HCT116 (cell line): ENCODE data around the gene NEMP1. TPM values are rescaled to one million over a fixed set of nuclear protein-coding genes. Genes with fewer than 3 reads are reported as not detected.

ENCODE experiments used
- ATAC-seq: fragments of 200-7000 bp; cut with Tn5 transposase; 2 replicates; pipeline ENCODE4 v1.9.1; 2020; ENCODE audit warnings: mild to moderate bottlenecking, moderate library complexity
- BruUV-seq: library from RNA; stranded (reverse); fragments of 400-500 nt; replicated peaks from 2 replicates; lab custom pipeline; 2021; lab: Mats Ljungman, UMichigan
- CTCF ChIA-PET: fragments of 300-600 bp; sonication (Branson Sonifier 250); formaldehyde crosslinking; loops from one replicate; lab custom pipeline; 2021; ENCODE audit warnings: antibody characterized with exemption; lab: Charles Lee
- POLR2A ChIA-PET: fragments of 300-600, 350-600 bp; sonication (Branson Sonifier 250); formaldehyde crosslinking; loops from one replicate; lab custom pipeline; 2021; ENCODE audit warnings: antibody characterized with exemption; lab: Charles Lee
- RAD21 ChIA-PET, 2 experiments: fragments of 300-600 bp; sonication (Branson Sonifier 250); formaldehyde crosslinking; loops; one replicate each; lab custom pipeline; 2023; ENCODE audit warnings: low total read pairs in 2 of 2; ENCODE audit not compliant: uncharacterized antibody in 2 of 2, unreplicated experiment in 2 of 2, low non-redundant PET in 1 of 2; lab: Charles Lee
- DNase-seq: peaks from one replicate; pipeline ENCODE4 v3.0.0-alpha.2; 2010; ENCODE audit warnings: low read depth, low spot score
- H2AFZ ChIP-seq: fragments of 200-600 bp; shearing (Covaris generic), sonication (generic); 2 replicates; pipeline ENCODE4 v1.6.1; 2017; ENCODE audit warnings: low read depth, mixed run types, mixed read lengths, antibody characterized with exemption, low read length; ENCODE audit not compliant: poor library complexity, severe bottlenecking
- H3K27ac ChIP-seq: 2 replicates; pipeline ENCODE4 v1.5.1; 2012; ENCODE audit warnings: low read depth, low read length
- H3K27me3 ChIP-seq: fragments of 200-600 bp; sonication (generic); 2 replicates; pipeline ENCODE4 v1.6.1; 2016; ENCODE audit warnings: mixed run types, low read length, mixed read lengths; ENCODE audit not compliant: insufficient read depth
- H3K36me3 ChIP-seq, 2 experiments: fragments of 200-500 bp in 1 of 2; fragments of 200-600 bp in 1 of 2; sonication (Bioruptor generic) in 1 of 2; sonication (generic) in 1 of 2; 2 replicates each; pipeline versions ENCODE4 v1.5.1 to v1.6.1; 2014 to 2016; ENCODE audit warnings: low read length in 2 of 2, inconsistent platforms in 1 of 2, mixed read lengths in 1 of 2, mixed run types in 1 of 2; ENCODE audit not compliant: insufficient read depth in 2 of 2, control insufficient read depth in 1 of 2
- H3K4me1 ChIP-seq, 2 experiments: fragments of 200-600 bp in 1 of 2; sonication (generic) in 1 of 2; 2 replicates each; pipeline versions ENCODE4 v1.5.1 to v1.6.1; 2012 to 2017; ENCODE audit warnings: low read length in 2 of 2, inconsistent platforms in 1 of 2, mild to moderate bottlenecking in 1 of 2, mixed read lengths in 1 of 2, mixed run types in 1 of 2, moderate library complexity in 1 of 2; ENCODE audit not compliant: insufficient read depth in 2 of 2, control insufficient read depth in 1 of 2
- H3K4me2 ChIP-seq: fragments of 200-600 bp; sonication (generic); 2 replicates; pipeline ENCODE4 v1.6.1; 2017; ENCODE audit warnings: mixed run types, low read length, mixed read lengths
- H3K4me3 ChIP-seq, 2 experiments: fragments of 200-600 bp in 1 of 2; sonication (generic) in 1 of 2; replicated peaks in 1 of 2; 2 replicates each; pipeline ENCODE4 v1.5.1; 2011 to 2016; ENCODE audit warnings: low read length in 2 of 2, control low read depth in 1 of 2, low read depth in 1 of 2, mild to moderate bottlenecking in 1 of 2, mixed read lengths in 1 of 2, mixed run types in 1 of 2
- H3K79me2 ChIP-seq: fragments of 200-600 bp; sonication (generic); 2 replicates; pipeline ENCODE4 v1.6.1; 2017; ENCODE audit warnings: mild to moderate bottlenecking, mixed run types, low read length, moderate library complexity, mixed read lengths; ENCODE audit not compliant: insufficient read depth
- H3K9ac ChIP-seq: fragments of 200-600 bp; sonication (generic); 2 replicates; pipeline ENCODE4 v1.6.1; 2016; ENCODE audit warnings: low read length, mixed read lengths
- H3K9me2 ChIP-seq: fragments of 200-600 bp; sonication (generic), shearing (Covaris generic); 2 replicates; pipeline ENCODE4 v1.6.1; 2017; ENCODE audit warnings: mixed run types, mild to moderate bottlenecking, moderate library complexity; ENCODE audit not compliant: insufficient read depth
- H3K9me3 ChIP-seq, 2 experiments: fragments of 200-500 bp in 1 of 2; fragments of 200-600 bp in 1 of 2; sonication (Bioruptor generic) in 1 of 2; sonication (generic) in 1 of 2; 2 replicates each; pipeline ENCODE4 v1.6.1; 2014 to 2017; ENCODE audit warnings: low read length in 2 of 2, mixed read lengths in 2 of 2, inconsistent platforms in 1 of 2, low read depth in 1 of 2, mild to moderate bottlenecking in 1 of 2, mixed run types in 1 of 2, moderate library complexity in 1 of 2; ENCODE audit not compliant: control insufficient read depth in 1 of 2, insufficient read depth in 1 of 2
- H4K20me1 ChIP-seq: fragments of 200-600 bp; sonication (generic), shearing (Covaris generic); 2 replicates; pipeline ENCODE4 v1.6.1; 2017; ENCODE audit warnings: mixed run types, mild to moderate bottlenecking, moderate library complexity; ENCODE audit not compliant: insufficient read depth
- EGR1 ChIP-seq: IDR thresholded peaks from 2 replicates; pipeline ENCODE4 v1.6.1; 2012; ENCODE audit warnings: low read depth
- ELF1 ChIP-seq: IDR thresholded peaks from 2 replicates; pipeline ENCODE4 v1.6.1; 2012; ENCODE audit warnings: low read depth, borderline replicate concordance
- EZH2 ChIP-seq: fragments of 200-600 bp; sonication (generic); IDR thresholded peaks from 2 replicates; pipeline ENCODE4 v1.6.1; 2017; ENCODE audit warnings: antibody characterized with exemption, mixed run types
- EZH2phosphoT487 ChIP-seq: fragments of 200-600 bp; IDR thresholded peaks from 2 replicates; pipeline ENCODE4 v1.6.1; 2018; ENCODE audit warnings: antibody characterized with exemption, borderline replicate concordance
- FOSL1 ChIP-seq: IDR thresholded peaks from 2 replicates; pipeline ENCODE4 v1.6.1; 2012; ENCODE audit warnings: low read depth
- JUND ChIP-seq: IDR thresholded peaks from 2 replicates; pipeline ENCODE4 v1.6.1; 2012
- POLR2A ChIP-seq: IDR thresholded peaks from 2 replicates; pipeline ENCODE4 v1.7.0; 2011; ENCODE audit warnings: borderline replicate concordance; ENCODE audit not compliant: insufficient read depth, insufficient read length; ENCODE audit errors: extremely low read depth
- POLR2AphosphoS5 ChIP-seq: IDR thresholded peaks from 2 replicates; pipeline ENCODE4 v1.6.1; 2011; ENCODE audit warnings: mild to moderate bottlenecking, low read depth, low read length, moderate library complexity
- SIN3A ChIP-seq: IDR thresholded peaks from 2 replicates; pipeline ENCODE4 v1.6.1; 2012; ENCODE audit warnings: low read depth
- YY1 ChIP-seq: IDR thresholded peaks from 2 replicates; pipeline ENCODE4 v1.6.1; 2011; ENCODE audit warnings: low read length, low read depth, moderate library complexity, mild to moderate bottlenecking; ENCODE audit not compliant: insufficient replicate concordance; ENCODE audit errors: extremely low read depth
- ZFX ChIP-seq: fragments of 450-650 bp; IDR thresholded peaks from 2 replicates; pipeline ENCODE4 v1.6.1; 2017
- ZNF274 ChIP-seq: fragments of 200-500 bp; sonication (Bioruptor generic); IDR thresholded peaks from 2 replicates; pipeline ENCODE4 v1.6.1; 2014; ENCODE audit warnings: mild to moderate bottlenecking, low read depth, low read length, inconsistent platforms
- intact Hi-C: fragments of 100-400 bp; cut with micrococcal nuclease; formaldehyde crosslinking; loops from 2 replicates; pipeline ENCODE4 v1.10.0; 2022
- total RNA-seq: library from RNA; stranded (reverse); gene quantifications from one replicate; pipeline ENCODE4 v1.2.1, GENCODE V29; 2021; ENCODE audit not compliant: unreplicated experiment
- TF ChIP-seq, protein P1 (sequence below): IDR thresholded peaks from 2 replicates; pipeline ENCODE4 v1.6.1; 2011; ENCODE audit warnings: mild to moderate bottlenecking, low read length, moderate library complexity; ENCODE audit not compliant: insufficient replicate concordance; ENCODE audit errors: extremely low read depth

The NEMP1 gene
- total RNA-seq, 1 experiment from 2014 or later = 35.2 TPM

DNA sequence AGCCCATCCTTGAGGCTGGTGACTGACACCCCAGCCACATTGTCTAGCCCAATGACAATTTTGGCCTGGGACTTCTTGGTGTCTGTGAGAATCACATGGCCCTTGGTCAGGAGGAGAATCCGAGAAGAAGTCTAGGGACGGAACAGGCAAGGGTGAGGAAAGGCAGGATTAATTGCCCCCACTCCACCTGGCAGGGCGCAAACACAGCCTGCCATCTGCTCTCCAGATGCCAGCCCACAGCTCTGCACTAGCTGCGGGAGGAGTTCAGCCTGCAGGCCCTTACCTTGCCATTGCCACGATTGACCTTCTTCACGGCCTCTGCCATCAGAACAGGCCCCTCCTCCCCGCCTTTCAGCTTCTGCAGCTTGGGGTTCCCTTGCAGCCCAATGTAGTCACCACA is 49.1 kb downstream of the NEMP1 start:
- ATAC-seq (no peak), DNase-seq (no peak)
- H3K36me3 ChIP-seq = no peaks in the 10 kb centered on the region
- RAD21 ChIA-PET = no interaction called here
- intact Hi-C loops = no loop called here
- no peak overlapping the region for H3K9ac ChIP-seq
- no peaks in the 10 kb centered on the region for H3K9me2 ChIP-seq
- H3K4me1 ChIP-seq = peaks cover 12 to 17% of the 10 kb centered on the region in 2 experiments
- BruUV-seq = no TSS peak
- H2AFZ ChIP-seq = no peak overlapping the region
- no peaks in the 10 kb centered on the region for H4K20me1 ChIP-seq
- peaks cover 6% of the 10 kb centered on the region; the same call in 1 of the 2 replicates for H3K27me3 ChIP-seq
- TF ChIP-seq EZH2phosphoT487 = no peak
- no peak for TF ChIP-seq EGR1
- no peak for TF ChIP-seq FOSL1
- no peak for TF ChIP-seq EZH2
- no peak for TF ChIP-seq YY1
- TF ChIP-seq SIN3A = no peak
- TF ChIP-seq, protein P1, sequence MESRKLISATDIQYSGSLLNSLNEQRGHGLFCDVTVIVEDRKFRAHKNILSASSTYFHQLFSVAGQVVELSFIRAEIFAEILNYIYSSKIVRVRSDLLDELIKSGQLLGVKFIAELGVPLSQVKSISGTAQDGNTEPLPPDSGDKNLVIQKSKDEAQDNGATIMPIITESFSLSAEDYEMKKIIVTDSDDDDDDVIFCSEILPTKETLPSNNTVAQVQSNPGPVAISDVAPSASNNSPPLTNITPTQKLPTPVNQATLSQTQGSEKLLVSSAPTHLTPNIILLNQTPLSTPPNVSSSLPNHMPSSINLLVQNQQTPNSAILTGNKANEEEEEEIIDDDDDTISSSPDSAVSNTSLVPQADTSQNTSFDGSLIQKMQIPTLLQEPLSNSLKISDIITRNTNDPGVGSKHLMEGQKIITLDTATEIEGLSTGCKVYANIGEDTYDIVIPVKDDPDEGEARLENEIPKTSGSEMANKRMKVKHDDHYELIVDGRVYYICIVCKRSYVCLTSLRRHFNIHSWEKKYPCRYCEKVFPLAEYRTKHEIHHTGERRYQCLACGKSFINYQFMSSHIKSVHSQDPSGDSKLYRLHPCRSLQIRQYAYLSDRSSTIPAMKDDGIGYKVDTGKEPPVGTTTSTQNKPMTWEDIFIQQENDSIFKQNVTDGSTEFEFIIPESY = no peak
- TF ChIP-seq, all 23 proteins: peak for 0
- POLR2A ChIA-PET = interaction anchor here (1.0 kb wide), 1 partner anchor 23 kb away, joined by 3 read pairs; no protein-coding TSS in a partner anchor
- Histone ChIP-seq H3K4me2 (no peak overlapping the region), H3K27ac (no peak overlapping the region), H3K4me3 (no peak overlapping the region), H3K9me3 (no peaks in the 10 kb centered on the region), H3K79me2 (no peaks in the 10 kb centered on the region)
- CTCF ChIA-PET = no interaction called here

DNA sequence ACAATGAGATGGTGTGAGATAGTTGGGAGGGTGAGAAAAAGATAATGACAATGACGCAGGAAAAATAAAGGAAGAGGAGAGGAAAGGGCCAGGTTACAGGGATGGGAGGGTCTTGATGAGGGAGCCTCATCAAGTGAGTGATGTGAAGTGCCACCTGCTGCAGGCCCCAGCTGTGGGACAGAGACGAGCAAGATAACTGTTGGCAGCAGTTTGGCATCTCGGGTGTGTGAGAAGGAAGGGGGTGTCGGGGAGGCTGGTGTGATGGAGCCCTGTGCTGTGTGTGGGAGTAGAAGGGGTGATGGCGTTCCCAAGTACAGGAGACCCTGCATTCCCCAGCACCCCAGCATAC is 50.8 kb downstream of the NEMP1 start:
- no peaks in the 10 kb centered on the region for H4K20me1 ChIP-seq
- H3K79me2 ChIP-seq = no peaks in the 10 kb centered on the region
- DNase-seq (no peak), ATAC-seq (no peak)
- RAD21 ChIA-PET = no interaction called here
- H3K27me3 ChIP-seq = peaks cover 6% of the 10 kb centered on the region; the same call in 1 of the 2 replicates
- no peaks in the 10 kb centered on the region for H3K9me3 ChIP-seq
- POLR2A ChIA-PET = interaction anchor here (1.1 to 1.3 kb wide), 2 partner anchors 10 to 303 kb away, joined by 3 to 4 read pairs; partner anchors contain the start of gene NACA
- no peak for TF ChIP-seq ZFX
- no peak for TF ChIP-seq EGR1
- TF ChIP-seq EZH2 = no peak
- TF ChIP-seq POLR2AphosphoS5 = no peak
- no peak for TF ChIP-seq EZH2phosphoT487
- no peak for TF ChIP-seq ZNF274
- no peak for TF ChIP-seq ELF1
- no peak for TF ChIP-seq POLR2A
- TF ChIP-seq JUND = no peak
- no peak for TF ChIP-seq SIN3A
- TF ChIP-seq YY1 = no peak
- no peaks in the 10 kb centered on the region for H3K36me3 ChIP-seq
- H2AFZ ChIP-seq = no peak overlapping the region
- no TSS peak for BruUV-seq
- no peak overlapping the region for H3K4me2 ChIP-seq
- peaks cover 12 to 13% of the 10 kb centered on the region in 2 experiments for H3K4me1 ChIP-seq
- H3K27ac ChIP-seq = no peak overlapping the region
- no peaks in the 10 kb centered on the region for H3K9me2 ChIP-seq
- intact Hi-C loops = no loop called here
- no peak overlapping the region for H3K9ac ChIP-seq
- CTCF ChIA-PET = no interaction called here
- H3K4me3 ChIP-seq = no peak overlapping the region
